Measurements from ENCODE around the gene ADPRHL1.

ADPRHL1 gene

GRCh38 chr13:113432506-113433270 is 20.6 kb downstream of the ADPRHL1 start:
- no peaks in the 10 kb centered on the region for H4K20me1 ChIP-seq (ENCODE audit: insufficient read depth, low read length, poor library complexity, severe bottlenecking)
- H3K36me3 ChIP-seq (ENCODE audit: insufficient read depth, low read length), result no peaks in the 10 kb centered on the region
- H3K27me3 ChIP-seq (ENCODE audit: insufficient read depth, low read length, poor library complexity, severe bottlenecking), result no peaks in the 10 kb centered on the region
- no peaks in the 10 kb centered on the region; the same call in 1 of the 2 replicates for H3K9me3 ChIP-seq (ENCODE audit: insufficient read depth, low read depth, low read length)
- H3K9ac ChIP-seq (ENCODE audit: low read depth, low read length, poor library complexity, severe bottlenecking), result no peak overlapping the region
- H3K4me2 ChIP-seq (ENCODE audit: low read depth, low read length, poor library complexity, severe bottlenecking), result no peak overlapping the region
- TF ChIP-seq, protein P1, sequence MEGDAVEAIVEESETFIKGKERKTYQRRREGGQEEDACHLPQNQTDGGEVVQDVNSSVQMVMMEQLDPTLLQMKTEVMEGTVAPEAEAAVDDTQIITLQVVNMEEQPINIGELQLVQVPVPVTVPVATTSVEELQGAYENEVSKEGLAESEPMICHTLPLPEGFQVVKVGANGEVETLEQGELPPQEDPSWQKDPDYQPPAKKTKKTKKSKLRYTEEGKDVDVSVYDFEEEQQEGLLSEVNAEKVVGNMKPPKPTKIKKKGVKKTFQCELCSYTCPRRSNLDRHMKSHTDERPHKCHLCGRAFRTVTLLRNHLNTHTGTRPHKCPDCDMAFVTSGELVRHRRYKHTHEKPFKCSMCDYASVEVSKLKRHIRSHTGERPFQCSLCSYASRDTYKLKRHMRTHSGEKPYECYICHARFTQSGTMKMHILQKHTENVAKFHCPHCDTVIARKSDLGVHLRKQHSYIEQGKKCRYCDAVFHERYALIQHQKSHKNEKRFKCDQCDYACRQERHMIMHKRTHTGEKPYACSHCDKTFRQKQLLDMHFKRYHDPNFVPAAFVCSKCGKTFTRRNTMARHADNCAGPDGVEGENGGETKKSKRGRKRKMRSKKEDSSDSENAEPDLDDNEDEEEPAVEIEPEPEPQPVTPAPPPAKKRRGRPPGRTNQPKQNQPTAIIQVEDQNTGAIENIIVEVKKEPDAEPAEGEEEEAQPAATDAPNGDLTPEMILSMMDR (conservative IDR thresholded peaks at IDR 0.05; ENCODE audit: low read length), result no peak
- TF ChIP-seq EZH2phosphoT487 (IDR thresholded peaks at IDR 0.05; ENCODE audit: borderline replicate concordance), result no peak
- no peak overlapping the region for H3K4me3 ChIP-seq (ENCODE audit: low read length, poor library complexity, severe bottlenecking)
- H3F3A ChIP-seq (ENCODE audit: low read depth), result no peaks in the 10 kb centered on the region
- no peaks in the 10 kb centered on the region for H3K79me2 ChIP-seq (ENCODE audit: insufficient read depth, low read length)
- H2AFZ ChIP-seq (ENCODE audit: low read length), result no peak overlapping the region
- no peaks in the 10 kb centered on the region for H3K4me1 ChIP-seq (ENCODE audit: insufficient read depth, low read length, poor library complexity, severe bottlenecking)
- no peaks in the 10 kb centered on the region for H3K9me2 ChIP-seq (replicated peaks; ENCODE audit: low read depth, low read length)

- no peaks in the 10 kb centered on the region for H3K9me2 ChIP-seq (replicated peaks; ENCODE audit: low read depth, low read length)
- H2AFZ ChIP-seq (ENCODE audit: low read length), result no peak overlapping the region
- TF ChIP-seq, protein P1 (conservative IDR thresholded peaks at IDR 0.05; ENCODE audit: low read length), result no peak
- TF ChIP-seq EZH2phosphoT487 (IDR thresholded peaks at IDR 0.05; ENCODE audit: borderline replicate concordance), result no peak
- no peaks in the 10 kb centered on the region for H3K79me2 ChIP-seq (ENCODE audit: insufficient read depth, low read length)
- no peaks in the 10 kb centered on the region for H3K27me3 ChIP-seq (ENCODE audit: insufficient read depth, low read length, poor library complexity, severe bottlenecking)
- no peak overlapping the region for H3K4me3 ChIP-seq (ENCODE audit: low read length, poor library complexity, severe bottlenecking)
- no peaks in the 10 kb centered on the region for H4K20me1 ChIP-seq (ENCODE audit: insufficient read depth, low read length, poor library complexity, severe bottlenecking)
- H3K4me2 ChIP-seq (ENCODE audit: low read depth, low read length, poor library complexity, severe bottlenecking), result no peak overlapping the region
- no peaks in the 10 kb centered on the region for H3K36me3 ChIP-seq (ENCODE audit: insufficient read depth, low read length)
- no peaks in the 10 kb centered on the region; the same call in 1 of the 2 replicates for H3K9me3 ChIP-seq (ENCODE audit: insufficient read depth, low read depth, low read length)
- H3K9ac ChIP-seq (ENCODE audit: low read depth, low read length, poor library complexity, severe bottlenecking), result no peak overlapping the region
- H3K4me1 ChIP-seq (ENCODE audit: insufficient read depth, low read length, poor library complexity, severe bottlenecking), result no peaks in the 10 kb centered on the region
- H3F3A ChIP-seq (ENCODE audit: low read depth), result no peaks in the 10 kb centered on the region
Observed at GRCh38 chr13:113431171-113431570, 22.1 kb downstream of the ADPRHL1 start.

DNA sequence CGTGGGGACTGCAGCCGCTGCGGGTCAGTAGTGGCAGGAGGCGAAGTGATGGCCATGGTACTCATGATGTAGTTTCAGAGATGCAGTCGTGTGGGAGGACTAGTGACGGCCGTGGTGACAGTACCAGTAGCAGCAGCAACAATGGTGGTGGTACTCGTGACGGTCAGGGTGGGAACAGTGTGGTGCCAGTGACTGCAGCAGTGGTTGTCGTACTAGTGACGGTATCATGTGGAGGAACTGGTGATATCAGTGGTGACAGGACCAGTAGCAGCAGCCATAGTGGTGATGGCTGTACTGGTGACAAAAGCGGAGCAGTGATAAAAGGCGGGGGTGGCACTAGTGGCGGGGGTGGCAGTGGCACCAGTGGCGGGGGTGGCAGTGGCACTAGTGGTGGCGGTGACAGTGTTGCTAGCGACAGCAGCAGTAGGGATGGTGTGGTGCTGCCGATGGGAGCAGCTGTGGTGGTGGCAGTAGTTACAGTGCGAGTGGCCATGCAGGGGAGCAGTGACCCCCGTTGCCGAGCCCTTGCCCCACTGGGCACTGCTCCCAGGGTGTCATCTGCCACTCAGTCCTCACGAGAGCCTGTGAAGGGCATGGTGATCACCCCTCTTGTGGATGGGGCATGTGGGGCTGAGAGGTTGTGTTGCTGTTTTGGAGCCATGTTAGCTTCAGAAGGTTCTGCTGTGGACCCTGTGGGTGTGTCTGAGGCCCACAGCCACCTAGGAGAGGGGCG is 22.7 kb downstream of the ADPRHL1 start:
- Histone ChIP-seq H3K4me3 (ENCODE audit: low read length, poor library complexity, severe bottlenecking) (no peak overlapping the region), H2AFZ (ENCODE audit: low read length) (no peak overlapping the region), H3K27me3 (ENCODE audit: insufficient read depth, low read length, poor library complexity, severe bottlenecking) (no peaks in the 10 kb centered on the region), H3K4me2 (ENCODE audit: low read depth, low read length, poor library complexity, severe bottlenecking) (no peak overlapping the region), H3K9ac (ENCODE audit: low read depth, low read length, poor library complexity, severe bottlenecking) (no peak overlapping the region), H3K4me1 (ENCODE audit: insufficient read depth, low read length, poor library complexity, severe bottlenecking) (no peaks in the 10 kb centered on the region), H3F3A (ENCODE audit: low read depth) (no peaks in the 10 kb centered on the region), H3K9me3 (ENCODE audit: insufficient read depth, low read depth, low read length) (no peaks in the 10 kb centered on the region; the same call in 1 of the 2 replicates), H3K9me2 (replicated peaks; ENCODE audit: low read depth, low read length) (no peaks in the 10 kb centered on the region), H4K20me1 (ENCODE audit: insufficient read depth, low read length, poor library complexity, severe bottlenecking) (no peaks in the 10 kb centered on the region), H3K36me3 (ENCODE audit: insufficient read depth, low read length) (no peaks in the 10 kb centered on the region), H3K79me2 (ENCODE audit: insufficient read depth, low read length) (no peaks in the 10 kb centered on the region)
- TF ChIP-seq, protein P1 (conservative IDR thresholded peaks at IDR 0.05; ENCODE audit: low read length), result no peak
- TF ChIP-seq EZH2phosphoT487 (IDR thresholded peaks at IDR 0.05; ENCODE audit: borderline replicate concordance), result no peak

Measured in Loucy (cell line).